HCT116 (cell line): ENCODE measurements around the gene ANOS1. TPM values are rescaled to one million over a fixed set of nuclear protein-coding genes. Genes with fewer than 3 reads are reported as not detected.

Experiments used
- ATAC-seq: fragments of 200-7000 bp; cut with Tn5 transposase; 2 replicates; pipeline ENCODE4 v1.9.1; 2020; ENCODE audit warnings: mild to moderate bottlenecking, moderate library complexity
- BruUV-seq: library from RNA; stranded (reverse); fragments of 400-500 nt; replicated peaks from 2 replicates; lab custom pipeline; 2021; lab: Mats Ljungman, UMichigan
- CTCF ChIA-PET: fragments of 300-600 bp; sonication (Branson Sonifier 250); formaldehyde crosslinking; loops from one replicate; lab custom pipeline; 2021; ENCODE audit warnings: antibody characterized with exemption; lab: Charles Lee
- POLR2A ChIA-PET: fragments of 300-600, 350-600 bp; sonication (Branson Sonifier 250); formaldehyde crosslinking; loops from one replicate; lab custom pipeline; 2021; ENCODE audit warnings: antibody characterized with exemption; lab: Charles Lee
- RAD21 ChIA-PET, 2 experiments: fragments of 300-600 bp; sonication (Branson Sonifier 250); formaldehyde crosslinking; loops; one replicate each; lab custom pipeline; 2023; ENCODE audit warnings: low total read pairs in 2 of 2; ENCODE audit not compliant: uncharacterized antibody in 2 of 2, unreplicated experiment in 2 of 2, low non-redundant PET in 1 of 2; lab: Charles Lee
- DNase-seq: peaks from one replicate; pipeline ENCODE4 v3.0.0-alpha.2; 2010; ENCODE audit warnings: low read depth, low spot score
- H2AFZ ChIP-seq: fragments of 200-600 bp; shearing (Covaris generic), sonication (generic); 2 replicates; pipeline ENCODE4 v1.6.1; 2017; ENCODE audit warnings: low read depth, mixed run types, mixed read lengths, antibody characterized with exemption, low read length; ENCODE audit not compliant: poor library complexity, severe bottlenecking
- H3K27ac ChIP-seq: 2 replicates; pipeline ENCODE4 v1.5.1; 2012; ENCODE audit warnings: low read depth, low read length
- H3K27me3 ChIP-seq: fragments of 200-600 bp; sonication (generic); 2 replicates; pipeline ENCODE4 v1.6.1; 2016; ENCODE audit warnings: mixed run types, low read length, mixed read lengths; ENCODE audit not compliant: insufficient read depth
- H3K36me3 ChIP-seq, 2 experiments: fragments of 200-500 bp in 1 of 2; fragments of 200-600 bp in 1 of 2; sonication (Bioruptor generic) in 1 of 2; sonication (generic) in 1 of 2; 2 replicates each; pipeline versions ENCODE4 v1.5.1 to v1.6.1; 2014 to 2016; ENCODE audit warnings: low read length in 2 of 2, inconsistent platforms in 1 of 2, mixed read lengths in 1 of 2, mixed run types in 1 of 2; ENCODE audit not compliant: insufficient read depth in 2 of 2, control insufficient read depth in 1 of 2
- H3K4me1 ChIP-seq, 2 experiments: fragments of 200-600 bp in 1 of 2; sonication (generic) in 1 of 2; 2 replicates each; pipeline versions ENCODE4 v1.5.1 to v1.6.1; 2012 to 2017; ENCODE audit warnings: low read length in 2 of 2, inconsistent platforms in 1 of 2, mild to moderate bottlenecking in 1 of 2, mixed read lengths in 1 of 2, mixed run types in 1 of 2, moderate library complexity in 1 of 2; ENCODE audit not compliant: insufficient read depth in 2 of 2, control insufficient read depth in 1 of 2
- H3K4me2 ChIP-seq: fragments of 200-600 bp; sonication (generic); 2 replicates; pipeline ENCODE4 v1.6.1; 2017; ENCODE audit warnings: mixed run types, low read length, mixed read lengths
- H3K4me3 ChIP-seq, 2 experiments: fragments of 200-600 bp in 1 of 2; sonication (generic) in 1 of 2; replicated peaks in 1 of 2; 2 replicates each; pipeline ENCODE4 v1.5.1; 2011 to 2016; ENCODE audit warnings: low read length in 2 of 2, control low read depth in 1 of 2, low read depth in 1 of 2, mild to moderate bottlenecking in 1 of 2, mixed read lengths in 1 of 2, mixed run types in 1 of 2
- H3K79me2 ChIP-seq: fragments of 200-600 bp; sonication (generic); 2 replicates; pipeline ENCODE4 v1.6.1; 2017; ENCODE audit warnings: mild to moderate bottlenecking, mixed run types, low read length, moderate library complexity, mixed read lengths; ENCODE audit not compliant: insufficient read depth
- H3K9ac ChIP-seq: fragments of 200-600 bp; sonication (generic); 2 replicates; pipeline ENCODE4 v1.6.1; 2016; ENCODE audit warnings: low read length, mixed read lengths
- H3K9me2 ChIP-seq: fragments of 200-600 bp; sonication (generic), shearing (Covaris generic); 2 replicates; pipeline ENCODE4 v1.6.1; 2017; ENCODE audit warnings: mixed run types, mild to moderate bottlenecking, moderate library complexity; ENCODE audit not compliant: insufficient read depth
- H3K9me3 ChIP-seq, 2 experiments: fragments of 200-500 bp in 1 of 2; fragments of 200-600 bp in 1 of 2; sonication (Bioruptor generic) in 1 of 2; sonication (generic) in 1 of 2; 2 replicates each; pipeline ENCODE4 v1.6.1; 2014 to 2017; ENCODE audit warnings: low read length in 2 of 2, mixed read lengths in 2 of 2, inconsistent platforms in 1 of 2, low read depth in 1 of 2, mild to moderate bottlenecking in 1 of 2, mixed run types in 1 of 2, moderate library complexity in 1 of 2; ENCODE audit not compliant: control insufficient read depth in 1 of 2, insufficient read depth in 1 of 2
- H4K20me1 ChIP-seq: fragments of 200-600 bp; sonication (generic), shearing (Covaris generic); 2 replicates; pipeline ENCODE4 v1.6.1; 2017; ENCODE audit warnings: mixed run types, mild to moderate bottlenecking, moderate library complexity; ENCODE audit not compliant: insufficient read depth
- CEBPB ChIP-seq: IDR thresholded peaks from 2 replicates; pipeline ENCODE4 v1.6.1; 2012; ENCODE audit warnings: low read depth
- EZH2 ChIP-seq: fragments of 200-600 bp; sonication (generic); IDR thresholded peaks from 2 replicates; pipeline ENCODE4 v1.6.1; 2017; ENCODE audit warnings: antibody characterized with exemption, mixed run types
- EZH2phosphoT487 ChIP-seq: fragments of 200-600 bp; IDR thresholded peaks from 2 replicates; pipeline ENCODE4 v1.6.1; 2018; ENCODE audit warnings: antibody characterized with exemption, borderline replicate concordance
- FOSL1 ChIP-seq: IDR thresholded peaks from 2 replicates; pipeline ENCODE4 v1.6.1; 2012; ENCODE audit warnings: low read depth
- JUND ChIP-seq: IDR thresholded peaks from 2 replicates; pipeline ENCODE4 v1.6.1; 2012
- RAD21 ChIP-seq: IDR thresholded peaks from 2 replicates; pipeline ENCODE4 v1.6.1; 2012; ENCODE audit warnings: low read depth, mild to moderate bottlenecking
- intact Hi-C: fragments of 100-400 bp; cut with micrococcal nuclease; formaldehyde crosslinking; loops from 2 replicates; pipeline ENCODE4 v1.10.0; 2022
- total RNA-seq: library from RNA; stranded (reverse); gene quantifications from one replicate; pipeline ENCODE4 v1.2.1, GENCODE V29; 2021; ENCODE audit not compliant: unreplicated experiment
- TF ChIP-seq, protein P1 (sequence below), 3 experiments: fragments of 200-600 bp in 1 of 3; sonication (generic) in 1 of 3; IDR thresholded peaks in 2 of 3; conservative IDR thresholded peaks in 1 of 3; 2 replicates each; pipeline ENCODE4 v1.5.1; 2012 to 2017; ENCODE audit warnings: low read depth in 2 of 3, low read length in 2 of 3, antibody characterized with exemption in 1 of 3, borderline replicate concordance in 1 of 3, control low read depth in 1 of 3, mild to moderate bottlenecking in 1 of 3, mixed read lengths in 1 of 3, mixed run types in 1 of 3, moderate library complexity in 1 of 3; ENCODE audit not compliant: insufficient read depth in 1 of 3
- TF ChIP-seq, protein P2 (sequence below): IDR thresholded peaks from 2 replicates; pipeline ENCODE4 v1.6.1; 2012
- TF ChIP-seq, protein P3 (sequence below): IDR thresholded peaks from 2 replicates; pipeline ENCODE4 v1.6.1; 2012

ANOS1 gene
- total RNA-seq, 1 experiment from 2014 or later: 0.12 TPM

DNA sequence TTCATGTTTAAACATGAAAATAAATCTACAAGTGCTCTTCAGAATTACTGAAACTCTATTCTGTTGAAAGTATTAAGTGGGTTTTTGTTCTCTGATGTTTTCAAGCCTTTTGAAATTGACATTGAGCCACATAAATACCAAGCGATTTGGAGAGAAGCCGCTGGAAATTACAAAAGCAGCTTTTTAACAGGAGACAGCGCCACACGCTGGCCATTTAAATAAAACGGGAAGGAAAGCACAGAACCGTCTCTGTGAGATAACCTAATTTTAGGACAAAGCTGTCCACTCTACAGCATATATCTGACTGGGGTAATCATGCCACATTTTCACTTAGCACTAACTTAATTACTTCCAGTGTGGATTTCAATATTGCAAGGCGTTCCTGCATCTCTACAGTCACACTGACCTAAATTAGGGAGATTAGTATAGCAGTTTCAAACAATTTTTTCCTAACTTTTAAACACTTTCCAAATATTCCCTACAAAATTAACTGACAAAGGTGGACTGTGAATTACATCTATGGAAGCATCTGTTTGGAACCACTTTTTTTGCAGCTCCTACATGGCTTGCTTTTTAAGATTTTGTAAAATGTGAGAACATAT lies 6.8 kb upstream of the ANOS1 start:
- Histone ChIP-seq H3K9ac (no peak overlapping the region), H4K20me1 (no peaks in the 10 kb centered on the region), H3K4me2 (no peak overlapping the region), H3K27ac (no peak overlapping the region), H3K27me3 (no peaks in the 10 kb centered on the region), H2AFZ (no peak overlapping the region), H3K79me2 (no peaks in the 10 kb centered on the region), H3K4me3 (no peak overlapping the region), H3K9me3 (no peaks in the 10 kb centered on the region), H3K36me3 (no peaks in the 10 kb centered on the region), H3K4me1 (no peaks in the 10 kb centered on the region), H3K9me2 (no peaks in the 10 kb centered on the region)
- BruUV-seq: no TSS peak
- ChIA-PET POLR2A (no interaction called here), RAD21 (no interaction called here), CTCF (no interaction called here)
- no peak for ATAC-seq
- TF ChIP-seq, protein P1, sequence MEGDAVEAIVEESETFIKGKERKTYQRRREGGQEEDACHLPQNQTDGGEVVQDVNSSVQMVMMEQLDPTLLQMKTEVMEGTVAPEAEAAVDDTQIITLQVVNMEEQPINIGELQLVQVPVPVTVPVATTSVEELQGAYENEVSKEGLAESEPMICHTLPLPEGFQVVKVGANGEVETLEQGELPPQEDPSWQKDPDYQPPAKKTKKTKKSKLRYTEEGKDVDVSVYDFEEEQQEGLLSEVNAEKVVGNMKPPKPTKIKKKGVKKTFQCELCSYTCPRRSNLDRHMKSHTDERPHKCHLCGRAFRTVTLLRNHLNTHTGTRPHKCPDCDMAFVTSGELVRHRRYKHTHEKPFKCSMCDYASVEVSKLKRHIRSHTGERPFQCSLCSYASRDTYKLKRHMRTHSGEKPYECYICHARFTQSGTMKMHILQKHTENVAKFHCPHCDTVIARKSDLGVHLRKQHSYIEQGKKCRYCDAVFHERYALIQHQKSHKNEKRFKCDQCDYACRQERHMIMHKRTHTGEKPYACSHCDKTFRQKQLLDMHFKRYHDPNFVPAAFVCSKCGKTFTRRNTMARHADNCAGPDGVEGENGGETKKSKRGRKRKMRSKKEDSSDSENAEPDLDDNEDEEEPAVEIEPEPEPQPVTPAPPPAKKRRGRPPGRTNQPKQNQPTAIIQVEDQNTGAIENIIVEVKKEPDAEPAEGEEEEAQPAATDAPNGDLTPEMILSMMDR (IDR thresholded peaks at IDR 0.05 in 2 of 3, conservative IDR thresholded peaks at IDR 0.05 in 1 of 3; ENCODE audit: borderline replicate concordance in 1 of 3, insufficient read depth in 1 of 3, low read depth in 2 of 3, low read length in 2 of 3): peak in 2 of 3 experiments; percentile 25 to 49; a peak in 3 of 6 replicates
- peak; percentile 37; the same call in 1 of the 2 replicates for TF ChIP-seq RAD21
- no peak for TF ChIP-seq FOSL1
- DNase-seq: no peak
- intact Hi-C loops: loop anchor here (2.0 kb wide), 1 partner anchor 742 kb away; no protein-coding TSS in a partner anchor

DNA sequence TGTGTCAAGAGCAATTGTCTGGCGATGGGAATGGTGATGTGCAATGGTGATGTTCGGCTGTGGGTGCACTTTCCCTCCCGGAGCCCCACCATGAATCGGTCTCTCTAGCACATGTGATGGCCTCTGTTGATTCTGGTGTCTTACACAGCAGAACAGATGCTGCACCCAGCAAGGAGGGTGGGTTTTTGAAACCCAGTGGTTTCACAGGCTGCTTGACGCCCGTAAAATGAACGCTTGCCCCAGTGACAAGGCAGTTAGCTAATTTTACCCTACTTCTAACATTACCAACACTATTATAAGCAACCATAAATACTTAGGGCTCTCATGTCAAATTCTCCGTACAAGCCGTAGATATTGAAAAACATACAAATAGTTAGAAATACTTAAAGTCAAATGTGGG lies 5.9 kb upstream of the ANOS1 start:
- H3K27me3 ChIP-seq: no peaks in the 10 kb centered on the region
- H2AFZ ChIP-seq: no peak overlapping the region
- H3K9me2 ChIP-seq: no peaks in the 10 kb centered on the region
- H3K4me1 ChIP-seq: no peaks in the 10 kb centered on the region
- POLR2A ChIA-PET: no interaction called here
- H3K27ac ChIP-seq: no peak overlapping the region
- no peak overlapping the region for H3K9ac ChIP-seq
- intact Hi-C loops: loop anchor here (2.0 kb wide), 1 partner anchor 741 kb away; no protein-coding TSS in a partner anchor
- no peak overlapping the region for H3K4me3 ChIP-seq
- H3K36me3 ChIP-seq: no peaks in the 10 kb centered on the region
- no peaks in the 10 kb centered on the region for H4K20me1 ChIP-seq
- no TSS peak for BruUV-seq
- no peak for ATAC-seq
- no peak overlapping the region for H3K4me2 ChIP-seq
- DNase-seq: no peak
- H3K79me2 ChIP-seq: no peaks in the 10 kb centered on the region
- H3K9me3 ChIP-seq: no peaks in the 10 kb centered on the region
- CTCF ChIA-PET: no interaction called here
- RAD21 ChIA-PET: no interaction called here
- TF ChIP-seq EZH2phosphoT487 (no peak), CEBPB (no peak), JUND (no peak), EZH2 (no peak), RAD21 (no peak)
- TF ChIP-seq, protein P2, sequence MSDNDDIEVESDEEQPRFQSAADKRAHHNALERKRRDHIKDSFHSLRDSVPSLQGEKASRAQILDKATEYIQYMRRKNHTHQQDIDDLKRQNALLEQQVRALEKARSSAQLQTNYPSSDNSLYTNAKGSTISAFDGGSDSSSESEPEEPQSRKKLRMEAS: no peak
- TF ChIP-seq, protein P3, sequence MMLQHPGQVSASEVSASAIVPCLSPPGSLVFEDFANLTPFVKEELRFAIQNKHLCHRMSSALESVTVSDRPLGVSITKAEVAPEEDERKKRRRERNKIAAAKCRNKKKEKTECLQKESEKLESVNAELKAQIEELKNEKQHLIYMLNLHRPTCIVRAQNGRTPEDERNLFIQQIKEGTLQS: no peak
- TF ChIP-seq, protein P1 (IDR thresholded peaks at IDR 0.05 in 2 of 3, conservative IDR thresholded peaks at IDR 0.05 in 1 of 3; ENCODE audit: borderline replicate concordance in 1 of 3, insufficient read depth in 1 of 3, low read depth in 2 of 3, low read length in 2 of 3): no peak
